ENCODE data around the gene PFDN1.

DNA sequence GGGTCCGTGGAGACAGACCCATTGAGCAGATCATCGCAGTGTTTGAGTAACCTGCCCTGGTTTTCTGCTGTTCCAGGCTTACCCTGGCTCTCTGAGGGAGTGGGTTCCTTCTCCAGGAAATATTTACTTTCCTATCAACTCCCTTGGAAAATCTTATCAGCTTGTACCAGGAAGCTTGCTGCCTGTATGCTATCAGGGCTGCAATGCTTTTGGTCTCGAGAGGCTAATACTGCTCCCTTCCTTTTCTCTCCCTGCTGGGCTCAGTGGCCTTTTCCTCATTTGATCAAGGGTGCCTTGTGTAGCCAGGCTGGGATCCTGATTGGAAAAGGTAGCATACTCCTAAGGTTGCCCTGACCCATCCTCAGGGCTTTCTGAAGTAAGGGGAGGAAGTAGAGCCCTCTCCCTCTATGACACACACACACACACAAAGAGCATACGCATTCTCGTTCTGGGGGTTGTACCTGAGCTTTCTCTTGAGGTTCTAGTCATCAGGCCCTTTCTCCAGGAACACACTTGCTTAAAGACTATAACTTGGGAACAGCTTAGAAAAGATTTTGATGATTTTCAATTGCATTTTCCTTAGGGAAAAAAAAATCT is 86.3 kb downstream of the PFDN1 start:
- TF ChIP-seq, protein P1, sequence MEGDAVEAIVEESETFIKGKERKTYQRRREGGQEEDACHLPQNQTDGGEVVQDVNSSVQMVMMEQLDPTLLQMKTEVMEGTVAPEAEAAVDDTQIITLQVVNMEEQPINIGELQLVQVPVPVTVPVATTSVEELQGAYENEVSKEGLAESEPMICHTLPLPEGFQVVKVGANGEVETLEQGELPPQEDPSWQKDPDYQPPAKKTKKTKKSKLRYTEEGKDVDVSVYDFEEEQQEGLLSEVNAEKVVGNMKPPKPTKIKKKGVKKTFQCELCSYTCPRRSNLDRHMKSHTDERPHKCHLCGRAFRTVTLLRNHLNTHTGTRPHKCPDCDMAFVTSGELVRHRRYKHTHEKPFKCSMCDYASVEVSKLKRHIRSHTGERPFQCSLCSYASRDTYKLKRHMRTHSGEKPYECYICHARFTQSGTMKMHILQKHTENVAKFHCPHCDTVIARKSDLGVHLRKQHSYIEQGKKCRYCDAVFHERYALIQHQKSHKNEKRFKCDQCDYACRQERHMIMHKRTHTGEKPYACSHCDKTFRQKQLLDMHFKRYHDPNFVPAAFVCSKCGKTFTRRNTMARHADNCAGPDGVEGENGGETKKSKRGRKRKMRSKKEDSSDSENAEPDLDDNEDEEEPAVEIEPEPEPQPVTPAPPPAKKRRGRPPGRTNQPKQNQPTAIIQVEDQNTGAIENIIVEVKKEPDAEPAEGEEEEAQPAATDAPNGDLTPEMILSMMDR (IDR thresholded peaks at IDR 0.05): no peak
- TF ChIP-seq ZFX (IDR thresholded peaks at IDR 0.05; ENCODE audit: borderline replicate concordance): no peak
